Natural killer cell treated with Interleukin-12 subunit alpha and Interleukin-12 subunit beta and Interleukin-15 and Interleukin-18, amount 100 ng/mL, for 72 hours (primary cell): Measurements from ENCODE around the gene PATZ1. TPM values are rescaled to one million over a fixed set of nuclear protein-coding genes. Genes with fewer than 3 reads are reported as not detected.

ENCODE experiments used
- ATAC-seq, 2 donors: fragments of 150-1000 bp; cut with Tn5 transposase in 1 of 2; sonication (Bioruptor Pico), chemical (Tn5 transposase) in 1 of 2; 2 replicates each; pipeline ENCODE4 v1.10.0; 2021
- DNase-seq: peaks from one replicate; pipeline ENCODE4 v3.0.0; 2022; ENCODE audit warnings: low spot score
- H3K27ac Mint-ChIP-seq, 2 donors: 1 replicate in 1 of 2; 2 replicates in 1 of 2; pipeline ENCODE4 v1.8.0; 2022; ENCODE audit warnings: mixed read lengths in 2 of 2, mild to moderate bottlenecking in 1 of 2, moderate library complexity in 1 of 2
- H3K27me3 Mint-ChIP-seq, 2 donors: 1 replicate in 1 of 2; 2 replicates in 1 of 2; pipeline ENCODE4 v1.8.0; 2022; ENCODE audit warnings: mixed read lengths in 2 of 2
- H3K36me3 Mint-ChIP-seq: one replicate; pipeline ENCODE4 v1.8.0; 2022; ENCODE audit warnings: mixed read lengths
- H3K4me1 Mint-ChIP-seq, 2 donors: 1 replicate in 1 of 2; 2 replicates in 1 of 2; pipeline ENCODE4 v1.8.0; 2022; ENCODE audit warnings: low read depth in 2 of 2, mixed read lengths in 2 of 2, mild to moderate bottlenecking in 1 of 2
- H3K4me3 Mint-ChIP-seq: one replicate; pipeline ENCODE4 v1.8.0; 2022; ENCODE audit warnings: mixed read lengths
- H3K9me3 Mint-ChIP-seq: 2 replicates; pipeline ENCODE4 v1.8.0; 2022; ENCODE audit warnings: mixed read lengths
- total RNA-seq, 2 donors: library from RNA; stranded (reverse); gene quantifications; one replicate each; pipeline ENCODE4 v1.2.3, GENCODE V29; 2022

The PATZ1 gene
- total RNA-seq, 2 donors from 2014 or later = 13.9 to 34.1 TPM

DNA sequence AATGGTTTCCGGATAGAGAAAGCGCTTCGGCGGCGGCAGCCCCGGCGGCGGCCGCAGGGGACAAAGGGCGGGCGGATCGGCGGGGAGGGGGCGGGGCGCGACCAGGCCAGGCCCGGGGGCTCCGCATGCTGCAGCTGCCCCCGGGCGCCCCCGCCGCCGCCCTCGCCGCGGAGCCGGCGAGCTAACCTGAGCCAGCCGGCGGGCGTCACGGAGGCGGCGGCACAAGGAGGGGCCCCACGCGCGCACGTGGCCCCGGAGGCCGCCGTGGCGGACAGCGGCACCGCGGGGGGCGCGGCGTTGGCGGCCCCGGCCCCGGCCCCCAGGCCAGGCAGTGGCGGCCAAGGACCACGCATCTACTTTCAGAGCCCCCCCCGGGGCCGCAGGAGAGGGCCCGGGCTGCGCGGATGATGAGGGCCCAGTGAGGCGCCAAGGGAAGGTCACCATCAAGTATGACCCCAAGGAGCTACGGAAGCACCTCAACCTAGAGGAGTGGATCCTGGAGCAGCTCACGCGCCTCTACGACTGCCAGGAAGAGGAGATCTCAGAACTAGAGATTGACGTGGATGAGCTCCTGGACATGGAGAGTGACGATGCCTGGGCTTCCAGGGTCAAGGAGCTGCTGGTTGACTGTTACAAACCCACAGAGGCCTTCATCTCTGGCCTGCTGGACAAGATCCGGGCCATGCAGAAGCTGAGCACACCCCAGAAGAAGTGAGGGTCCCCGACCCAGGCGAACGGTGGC, 69.5 kb downstream of the PATZ1 start:
- ATAC-seq (peak in 1 of 2 donors; percentile 43), DNase-seq (peak; percentile 40)
- H3K4me3 Mint-ChIP-seq = no peak overlapping the region
- no peak overlapping the region for H3K27ac Mint-ChIP-seq
- no peaks in the 10 kb centered on the region for H3K27me3 Mint-ChIP-seq
- no peaks in the 10 kb centered on the region for H3K9me3 Mint-ChIP-seq
- peaks cover 15% of the 10 kb centered on the region for H3K36me3 Mint-ChIP-seq
- H3K4me1 Mint-ChIP-seq = peaks cover 0 to 26% of the 10 kb centered on the region in 2 donors

Other genes starting within 250 kb of the PATZ1 start
- gene SELENOM, start 238.8 kb downstream of the PATZ1 start, total RNA-seq = 1 to 10 TPM; 4.4 to 6.0 TPM
- under 1 TPM in 1 of 2 donors, not detected in 1; 0.19 TPM for gene INPP5J, start 223.4 kb downstream of the PATZ1 start, total RNA-seq
- gene PLA2G3, start 205.8 kb downstream of the PATZ1 start, total RNA-seq = not detected
- gene RNF185, start 186.2 kb downstream of the PATZ1 start, total RNA-seq = 10 to 100 TPM; 22.1 to 31.2 TPM
- gene LIMK2, start 134.0 kb downstream of the PATZ1 start, total RNA-seq = 100 to 1,000 TPM; 390 to 657 TPM
- gene PIK3IP1, start 53.9 kb downstream of the PATZ1 start, total RNA-seq = 1 to 10 TPM in 1 of 2 donors, under 1 TPM in 1; 0.74 to 1.0 TPM
- gene DRG1, start 53.3 kb upstream of the PATZ1 start, total RNA-seq = 100 to 1,000 TPM; 111 to 138 TPM
- 100 to 1,000 TPM in 1 of 2 donors, 10 to 100 TPM in 1; 83.4 to 107 TPM for gene EIF4ENIF1, start 143.5 kb upstream of the PATZ1 start, total RNA-seq
- 100 to 1,000 TPM; 213 to 332 TPM for gene SFI1, start 150.2 kb upstream of the PATZ1 start, total RNA-seq